HG03025 (cell line): ENCODE results near the gene ZNF354B.
"Not testable (repeated sequence)": the region's sequence is repeated elsewhere in the genome, so short reads cannot be mapped to it uniquely, and the experiment has no call there.

Experiments used
- ATAC-seq: cut with Tn5 transposase; IDR thresholded peaks from one replicate; pipeline ENCODE4 v1.9.1; 2021; ENCODE audit warnings: mild to moderate bottlenecking, moderate library complexity; ENCODE audit not compliant: unreplicated experiment, low FRiP score

The ZNF354B gene

GRCh38 chr5:178883115-178883694 lies 23.5 kb downstream of the ZNF354B start:
- not testable (repeated sequence) for ATAC-seq

GRCh38 chr5:178883815-178884430 lies 24.2 kb downstream of the ZNF354B start:
- ATAC-seq, result no peak

GRCh38 chr5:178895615-178896571 lies 36.1 kb downstream of the ZNF354B start, which contains the start of gene ZFP2:
Gene ZFP2, plus strand, starts transcription at chr5:178895913. Its CDS starts 35,401 bp downstream, at chr5:178931314.
- no peak for ATAC-seq

GRCh38 chr5:178899289-178899688 lies 39.5 kb downstream of the ZNF354B start:
- ATAC-seq, result no peak

GRCh38 chr5:178902849-178903248 lies 43.1 kb downstream of the ZNF354B start:
- no peak for ATAC-seq

GRCh38 chr5:178931846-178932760 lies 72.3 kb downstream of the ZNF354B start:
- ATAC-seq, result no peak
